OCI-LY3 (cell line): ENCODE data around the gene NAA16.

Experiments
- H2AFZ ChIP-seq: fragments of 200-600, 300-600 bp; shearing (Covaris generic); 2 replicates; pipeline ENCODE4 v1.6.0; 2014; ENCODE audit warnings: antibody characterized with exemption, low read depth, low read length
- H3K27ac ChIP-seq: fragments of 200-600, 300-600 bp; sonication (generic); 2 replicates; pipeline ENCODE4 v1.5.1; 2014; ENCODE audit warnings: mild to moderate bottlenecking, low read length, moderate library complexity, mixed read lengths
- H3K27me3 ChIP-seq: fragments of 200-600, 300-600 bp; sonication (generic); 2 replicates; pipeline ENCODE4 v1.6.1; 2014; ENCODE audit warnings: low read depth, low read length, mixed read lengths
- H3K36me3 ChIP-seq: fragments of 200-600, 300-600 bp; sonication (generic); replicated peaks from 2 replicates; pipeline ENCODE3; 2014; ENCODE audit warnings: low read depth, low read length, mixed read lengths
- H3K4me1 ChIP-seq: fragments of 300-600, 200-600 bp; sonication (generic); 2 replicates; pipeline ENCODE4 v1.6.1; 2014; ENCODE audit warnings: low read length, mixed read lengths
- H3K4me2 ChIP-seq: fragments of 200-600, 300-600 bp; sonication (generic); 2 replicates; pipeline ENCODE4 v1.6.1; 2014; ENCODE audit warnings: low read length, mixed read lengths
- H3K4me3 ChIP-seq: fragments of 300-600, 200-600 bp; sonication (generic); 2 replicates; pipeline ENCODE4 v1.5.1; 2014; ENCODE audit warnings: antibody characterized with exemption, mild to moderate bottlenecking, low read length, moderate library complexity
- H3K79me2 ChIP-seq: fragments of 300-600, 200-600 bp; shearing (Covaris generic); 2 replicates; pipeline ENCODE4 v1.6.1; 2014; ENCODE audit warnings: mild to moderate bottlenecking, low read length, mixed read lengths
- H3K9ac ChIP-seq: fragments of 300-600, 200-600 bp; shearing (Covaris generic); 2 replicates; pipeline ENCODE4 v1.6.0; 2014; ENCODE audit warnings: mild to moderate bottlenecking, low read length, moderate library complexity
- H3K9me3 ChIP-seq: fragments of 200-600, 300-600 bp; shearing (Covaris generic); 2 replicates; pipeline ENCODE4 v1.6.1; 2014; ENCODE audit warnings: low read length, mixed read lengths; ENCODE audit not compliant: insufficient read depth
- H4K20me1 ChIP-seq: fragments of 200-600, 300-600 bp; sonication (generic); 2 replicates; pipeline ENCODE4 v1.6.1; 2016; ENCODE audit warnings: low read length, mixed read lengths; ENCODE audit not compliant: insufficient read depth
- EZH2phosphoT487 ChIP-seq: fragments of 200-600 bp; shearing (Covaris generic); IDR thresholded peaks from 2 replicates; pipeline ENCODE4 v1.6.1; 2018; ENCODE audit warnings: antibody characterized with exemption, mixed run types, low read depth
- TF ChIP-seq, protein P1 (sequence below): fragments of 200-600, 300-600 bp; sonication (generic); IDR thresholded peaks from 2 replicates; pipeline ENCODE4 v1.5.1; 2014; ENCODE audit warnings: antibody characterized with exemption, low read length, low read depth

Gene NAA16

DNA sequence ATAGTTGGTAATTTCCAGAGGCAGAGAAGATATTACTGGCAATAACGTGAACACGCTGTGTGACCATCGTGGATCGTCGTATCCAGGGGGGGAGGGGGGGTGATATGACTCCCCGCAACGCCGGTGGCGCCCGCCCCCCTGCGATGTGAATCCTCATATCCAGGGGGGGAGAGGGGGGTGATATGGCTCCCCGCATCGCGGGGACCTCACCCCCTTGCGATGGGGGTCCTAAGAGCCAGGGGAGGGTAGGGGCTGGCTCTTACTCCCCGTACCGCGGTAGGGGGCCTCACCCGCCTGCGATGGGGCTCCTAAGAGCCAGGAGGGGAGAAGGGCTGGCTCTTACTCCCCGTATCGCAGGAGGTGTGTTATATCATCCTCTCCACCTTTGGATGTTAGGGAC is 115.0 kb downstream of the NAA16 start:
- Histone ChIP-seq H3K9me3 (no peaks in the 10 kb centered on the region), H3K4me2 (no peak overlapping the region), H4K20me1 (no peaks in the 10 kb centered on the region), H3K4me3 (no peak overlapping the region), H3K79me2 (no peaks in the 10 kb centered on the region), H2AFZ (no peak overlapping the region), H3K9ac (no peak overlapping the region), H3K27me3 (no peaks in the 10 kb centered on the region), H3K36me3 (no peaks in the 10 kb centered on the region), H3K4me1 (no peaks in the 10 kb centered on the region), H3K27ac (no peak overlapping the region)
- TF ChIP-seq, protein P1, sequence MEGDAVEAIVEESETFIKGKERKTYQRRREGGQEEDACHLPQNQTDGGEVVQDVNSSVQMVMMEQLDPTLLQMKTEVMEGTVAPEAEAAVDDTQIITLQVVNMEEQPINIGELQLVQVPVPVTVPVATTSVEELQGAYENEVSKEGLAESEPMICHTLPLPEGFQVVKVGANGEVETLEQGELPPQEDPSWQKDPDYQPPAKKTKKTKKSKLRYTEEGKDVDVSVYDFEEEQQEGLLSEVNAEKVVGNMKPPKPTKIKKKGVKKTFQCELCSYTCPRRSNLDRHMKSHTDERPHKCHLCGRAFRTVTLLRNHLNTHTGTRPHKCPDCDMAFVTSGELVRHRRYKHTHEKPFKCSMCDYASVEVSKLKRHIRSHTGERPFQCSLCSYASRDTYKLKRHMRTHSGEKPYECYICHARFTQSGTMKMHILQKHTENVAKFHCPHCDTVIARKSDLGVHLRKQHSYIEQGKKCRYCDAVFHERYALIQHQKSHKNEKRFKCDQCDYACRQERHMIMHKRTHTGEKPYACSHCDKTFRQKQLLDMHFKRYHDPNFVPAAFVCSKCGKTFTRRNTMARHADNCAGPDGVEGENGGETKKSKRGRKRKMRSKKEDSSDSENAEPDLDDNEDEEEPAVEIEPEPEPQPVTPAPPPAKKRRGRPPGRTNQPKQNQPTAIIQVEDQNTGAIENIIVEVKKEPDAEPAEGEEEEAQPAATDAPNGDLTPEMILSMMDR: no peak
- TF ChIP-seq EZH2phosphoT487: no peak
